Stimulated activated CD4-positive, alpha-beta T cell treated with anti-CD3 and anti-CD28 coated beads, Interleukin-4, amount 100 ng/mL, for 4 hours (primary cell): ENCODE results near the gene CNOT2.

Source experiments
- DNase-seq, 2 experiments: peaks; one replicate each; pipeline ENCODE4 v3.0.0-alpha.2; 2020

CNOT2 gene

DNA sequence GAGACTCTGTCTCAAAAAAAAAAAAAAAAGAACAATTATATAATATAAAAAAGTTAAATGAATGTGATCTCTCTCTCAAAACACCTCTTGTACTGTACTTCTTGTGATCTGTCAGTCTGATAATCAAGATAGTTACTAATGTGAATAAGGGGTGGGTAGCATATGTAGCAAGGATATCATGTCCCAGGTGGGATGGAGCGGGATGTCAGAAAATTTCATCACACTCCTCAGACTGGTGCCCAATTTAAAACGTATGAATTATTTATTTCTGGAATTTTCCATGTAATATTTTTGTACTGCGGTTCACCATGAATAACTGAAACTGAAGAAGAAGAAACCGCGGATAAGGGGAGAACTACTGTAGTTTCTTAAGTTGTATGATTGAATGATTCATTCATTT, 11.0 kb downstream of the CNOT2 start:
- no peak for DNase-seq

DNA sequence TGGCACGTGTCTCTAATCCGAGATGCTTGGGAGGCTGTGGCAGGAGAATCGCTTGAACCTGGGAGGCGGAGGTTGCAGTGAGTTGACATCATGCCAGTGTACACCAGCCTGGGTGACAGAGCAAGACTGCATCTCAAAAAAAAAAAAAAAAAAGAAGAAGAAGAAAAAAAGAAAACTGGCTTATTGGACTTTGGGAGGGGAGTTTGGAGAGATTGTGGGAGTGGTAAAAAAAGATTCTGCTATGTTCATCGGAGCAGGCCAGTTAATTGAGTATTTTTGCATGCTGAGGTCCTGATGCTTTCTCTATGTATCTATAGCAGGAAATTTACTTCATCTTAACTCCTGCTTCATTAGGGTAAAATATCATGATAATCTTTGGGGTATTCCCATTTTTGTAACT, 11.6 kb downstream of the CNOT2 start:
- DNase-seq: no peak

DNA sequence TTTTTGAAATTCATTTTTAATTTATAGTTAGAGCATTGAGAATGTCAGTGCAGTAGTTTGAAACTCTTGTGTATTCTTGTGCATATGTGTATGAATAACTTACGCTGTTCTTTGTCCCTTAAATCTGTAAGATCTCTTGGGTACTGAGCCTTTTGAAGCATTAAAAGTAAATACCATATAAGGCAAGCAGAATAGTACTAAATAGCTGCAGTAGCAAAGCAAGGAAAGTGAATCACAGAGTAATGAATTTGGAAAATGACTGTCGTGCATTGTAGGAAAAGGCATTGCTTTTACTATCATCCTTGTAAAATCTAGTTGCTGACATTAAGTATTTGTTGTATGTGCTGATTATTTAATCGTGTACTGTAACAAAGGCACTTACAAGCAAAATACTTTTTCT, 12.1 kb downstream of the CNOT2 start:
- no peak for DNase-seq

DNA sequence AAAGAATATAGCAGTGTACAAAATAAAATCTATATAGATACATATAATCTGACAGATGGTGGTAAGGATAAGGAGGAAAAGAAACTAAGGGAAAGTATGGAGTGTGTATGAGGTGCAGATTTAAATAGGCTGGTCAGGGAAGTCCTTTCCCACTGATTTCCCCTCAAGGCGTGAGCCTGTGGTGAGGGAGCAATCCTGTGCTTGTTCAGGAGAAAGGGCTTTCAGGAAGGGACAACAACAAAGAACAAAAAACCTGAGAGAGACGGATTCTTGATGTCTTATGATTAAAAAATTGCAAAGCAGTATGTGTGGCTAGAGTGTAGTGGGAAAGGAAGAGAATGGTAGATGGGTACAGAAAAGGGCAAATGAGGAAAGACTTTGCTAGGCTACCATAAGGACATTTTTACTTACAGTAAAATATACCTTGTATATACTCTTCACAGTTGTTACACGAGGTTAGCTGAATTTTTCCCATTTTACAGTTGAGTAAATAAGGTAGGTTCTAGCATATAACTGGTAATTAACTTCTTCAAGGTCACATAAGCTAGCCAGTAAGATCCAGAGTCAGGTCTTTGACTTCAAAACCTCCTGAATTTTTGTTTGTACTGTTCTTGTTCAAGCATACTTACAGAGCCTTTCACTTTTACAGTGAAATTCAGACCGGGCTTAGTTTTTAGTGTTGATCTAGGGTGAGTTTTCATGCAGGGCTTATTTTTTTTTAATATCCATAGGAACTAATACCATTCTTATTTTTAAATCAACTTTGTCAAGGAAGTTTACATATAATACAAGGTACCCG, 15.6 kb downstream of the CNOT2 start:
- DNase-seq: no peak

DNA sequence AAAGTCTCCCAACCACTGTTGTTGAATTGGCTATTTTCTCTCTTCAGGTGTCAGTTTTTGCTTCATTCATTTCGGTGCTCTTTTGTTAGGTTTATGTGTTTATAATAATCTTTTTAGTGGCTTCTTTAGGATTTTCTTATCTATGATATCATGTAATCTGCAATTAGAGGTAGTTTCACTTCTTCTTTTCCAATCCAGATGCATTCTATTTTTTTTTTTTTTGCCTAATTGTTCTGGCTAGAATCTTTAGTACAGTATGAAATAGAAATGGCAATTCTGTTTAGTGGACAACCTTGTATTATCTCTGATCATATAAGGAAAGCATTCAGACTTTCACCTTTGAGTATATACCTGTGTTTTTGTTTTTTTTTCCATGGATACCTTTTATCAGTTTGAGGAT, 17.4 kb downstream of the CNOT2 start:
- no peak for DNase-seq

DNA sequence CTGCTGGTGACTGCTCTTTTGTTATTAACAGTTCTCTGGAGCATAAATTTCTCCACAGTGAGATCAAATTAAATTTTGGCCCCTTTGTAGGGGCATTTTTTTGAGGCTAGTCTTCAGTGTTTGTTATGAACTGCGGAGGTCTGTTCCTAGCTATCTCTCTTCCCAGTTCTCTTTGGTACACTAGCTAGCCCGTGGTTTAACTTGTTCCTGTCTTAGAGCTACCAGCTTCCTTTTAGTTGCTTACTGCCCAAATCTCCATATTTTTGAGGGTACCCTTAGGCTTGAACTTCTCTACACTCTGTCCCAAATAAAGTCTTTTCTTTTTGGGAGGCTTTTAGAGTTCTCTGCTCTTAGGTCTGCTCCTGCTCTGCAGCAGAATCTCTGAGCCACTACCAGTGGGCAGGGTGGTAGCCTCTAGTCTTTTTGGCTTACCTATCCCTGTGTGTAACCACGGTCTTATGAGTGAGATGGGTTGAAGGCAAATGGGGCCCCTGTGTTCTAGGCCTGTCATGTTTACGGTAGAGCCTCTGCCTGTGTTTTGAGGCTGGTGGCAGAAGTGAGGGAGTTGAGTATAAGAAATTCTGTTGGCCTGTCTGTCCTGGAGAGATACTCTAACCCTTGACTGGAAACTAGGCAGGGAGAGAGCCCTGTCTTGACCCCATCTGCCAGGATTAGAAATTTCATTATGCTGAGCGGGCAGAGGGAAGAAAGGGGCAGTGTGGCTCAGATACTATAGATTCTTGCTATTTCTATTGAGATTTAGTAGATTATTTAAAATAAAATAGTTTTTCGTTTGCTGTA, 21.0 kb downstream of the CNOT2 start:
- no peak for DNase-seq

DNA sequence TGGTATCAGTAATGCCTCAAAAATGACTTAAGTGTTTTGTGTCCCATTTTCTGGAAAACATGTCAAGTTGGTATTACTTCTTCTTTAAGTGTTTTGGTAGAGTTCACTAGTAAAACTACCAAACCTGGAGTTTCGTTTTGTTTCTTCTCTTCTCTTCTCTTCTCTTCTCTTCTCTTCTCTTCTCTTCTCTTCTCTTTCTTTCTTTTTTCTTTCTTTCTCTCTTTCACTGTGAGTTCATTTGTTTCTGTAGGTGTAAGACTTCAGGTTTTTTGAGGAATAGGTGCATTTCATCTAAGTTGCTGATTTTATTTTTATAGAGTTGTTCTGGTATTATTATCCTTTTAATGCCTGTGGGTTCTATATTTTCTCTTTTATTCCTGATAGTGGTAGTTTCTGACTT, 21.9 kb downstream of the CNOT2 start:
- DNase-seq: no peak

DNA sequence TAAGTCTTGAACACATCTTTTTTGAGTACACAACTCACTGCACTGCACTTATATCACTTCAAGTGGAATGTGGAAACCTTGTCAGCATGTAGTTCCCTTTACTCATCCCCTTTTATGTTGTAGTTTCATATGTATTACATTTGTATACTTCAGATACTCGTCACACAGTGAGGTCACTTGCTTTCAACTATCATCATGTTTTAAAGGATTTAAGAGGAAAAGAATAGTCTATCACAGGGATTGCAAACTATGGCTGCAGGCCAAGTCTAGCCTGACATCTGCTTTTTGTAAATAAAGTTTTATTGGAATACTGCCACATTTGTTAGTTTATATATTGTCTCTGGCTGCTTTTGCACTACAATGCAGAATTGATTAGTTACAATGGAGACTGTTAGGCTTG, 24.3 kb downstream of the CNOT2 start:
- DNase-seq: no peak

DNA sequence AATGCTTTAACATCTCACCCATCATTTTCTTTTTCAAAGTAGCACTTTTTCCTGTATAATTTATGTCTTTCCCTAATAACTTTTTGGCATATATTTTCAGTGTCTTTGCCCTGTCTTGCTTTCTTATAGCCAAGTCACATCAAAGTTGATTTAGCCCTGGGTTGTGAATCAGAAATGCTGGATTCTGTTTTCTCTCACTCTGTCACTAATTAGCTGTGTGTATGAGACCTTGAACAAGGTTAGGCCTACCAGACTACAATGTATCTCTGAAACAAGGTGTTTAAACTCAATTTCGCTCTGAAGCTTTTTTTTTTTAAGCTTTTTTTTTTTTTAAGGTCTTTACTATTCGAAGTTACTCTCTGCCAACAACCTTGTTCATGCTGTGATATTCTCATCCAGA, 25.7 kb downstream of the CNOT2 start:
- DNase-seq: no peak

DNA sequence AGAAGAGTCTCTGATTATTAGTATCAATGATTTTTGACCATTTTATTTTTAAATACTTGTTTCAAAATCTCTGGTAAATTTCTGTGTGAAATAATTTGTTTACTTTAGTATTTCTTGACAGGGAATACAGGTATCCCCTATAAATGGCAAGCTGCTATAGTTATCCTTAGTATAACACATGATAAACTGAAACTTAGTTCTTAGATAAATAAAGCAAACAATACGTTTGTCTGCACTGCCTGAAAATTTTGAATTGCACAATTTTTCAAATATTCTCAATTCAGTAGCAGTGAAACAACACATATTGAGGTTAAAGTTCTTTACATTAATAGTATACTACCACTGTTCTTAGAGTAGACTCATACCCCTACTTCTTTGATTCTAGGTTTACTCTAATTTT, 26.9 kb downstream of the CNOT2 start:
- no peak for DNase-seq

DNA sequence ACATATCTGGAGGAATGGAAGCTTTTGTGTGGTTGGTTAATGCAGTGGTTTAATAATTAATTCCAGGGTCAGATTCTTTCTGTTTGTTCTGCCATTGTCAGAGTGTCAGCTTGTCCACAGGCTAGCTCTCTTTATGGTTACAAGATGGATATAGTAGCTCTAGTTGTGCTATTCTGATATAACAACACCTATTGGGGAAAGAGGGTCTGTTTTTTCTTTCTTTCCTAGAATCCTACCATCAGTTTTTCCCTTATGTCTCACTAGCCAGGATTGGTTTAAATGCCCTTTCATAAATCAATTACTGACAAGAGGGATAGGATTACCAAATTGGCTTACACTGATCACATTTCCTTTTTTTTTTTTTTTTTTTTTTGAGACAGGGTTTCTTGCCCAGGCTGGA, 27.8 kb downstream of the CNOT2 start:
- DNase-seq: no peak

DNA sequence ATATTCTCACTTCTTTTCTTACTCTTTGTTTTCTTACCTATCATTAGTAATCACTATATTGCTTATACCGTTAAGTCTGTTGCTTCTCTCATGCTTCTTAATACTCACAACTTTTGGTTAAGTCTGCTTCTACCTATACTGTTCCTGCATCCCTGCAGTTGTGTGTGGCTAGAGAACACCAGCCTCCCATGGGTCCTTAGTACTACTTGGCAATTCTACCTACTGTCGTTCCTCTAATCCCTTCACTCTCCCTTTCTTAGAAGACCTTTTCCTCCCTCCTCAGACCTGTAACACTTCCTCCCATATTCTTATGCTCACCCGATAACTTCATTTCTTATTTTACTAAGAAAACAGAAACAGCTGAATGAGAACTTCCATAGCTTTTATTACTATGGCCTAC, 29.3 kb downstream of the CNOT2 start:
- no peak for DNase-seq

DNA sequence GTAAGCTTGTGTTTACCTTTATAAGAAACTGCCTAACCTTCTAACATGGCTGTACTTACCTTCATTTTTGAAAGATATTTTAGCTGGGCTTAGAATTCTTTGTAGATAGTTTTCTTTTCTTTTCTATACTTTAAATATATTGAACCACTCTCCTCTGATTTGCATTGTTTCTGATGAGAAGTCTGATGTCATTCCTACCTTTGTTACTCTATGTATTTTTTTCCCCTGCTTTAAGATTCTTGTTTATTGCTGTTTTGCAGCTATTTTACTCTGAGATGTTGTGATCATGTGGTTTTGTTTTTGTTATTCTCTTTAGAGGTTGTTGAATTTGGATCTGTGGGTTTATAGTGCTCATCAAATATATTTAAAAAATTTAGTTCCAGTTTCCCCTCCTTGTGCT, 31.8 kb downstream of the CNOT2 start:
- DNase-seq: no peak

DNA sequence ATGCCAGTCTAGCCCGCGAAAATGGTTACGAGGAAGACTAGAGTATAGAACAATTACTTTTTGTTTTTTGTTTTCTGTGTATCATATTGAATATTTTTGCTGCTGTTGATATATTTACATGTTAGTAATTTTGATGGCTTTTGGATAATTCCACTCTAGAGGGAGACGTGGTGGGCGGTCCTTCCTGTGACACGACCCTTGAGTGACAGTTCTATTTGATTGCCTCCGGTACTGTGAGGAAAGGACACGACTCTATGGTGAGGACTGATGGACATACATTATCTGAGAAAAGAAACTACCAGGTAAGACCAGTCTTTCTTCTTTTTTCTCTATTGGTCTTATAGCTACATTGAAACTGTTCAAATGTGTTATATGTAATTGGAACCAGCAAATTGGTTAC, 34.7 kb downstream of the CNOT2 start:
- no peak for DNase-seq

DNA sequence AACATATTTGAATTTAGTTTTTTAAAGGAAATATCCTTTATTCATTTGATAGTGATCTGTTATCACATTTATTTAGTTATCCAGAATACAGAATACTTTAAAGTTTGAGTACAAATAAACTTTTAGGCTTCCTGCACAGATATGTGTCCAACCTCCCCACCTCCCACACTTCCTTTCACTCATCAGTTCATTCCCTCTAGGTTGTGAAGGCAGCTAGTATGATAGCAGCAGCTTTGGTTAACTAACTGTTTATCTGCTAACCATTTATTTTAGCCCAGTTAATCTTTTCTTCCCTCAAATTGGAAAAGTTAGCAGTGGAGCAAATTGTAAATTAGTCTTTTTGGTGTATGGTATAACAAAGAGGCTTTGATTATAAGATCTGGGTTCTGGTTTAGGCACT, 35.7 kb downstream of the CNOT2 start:
- DNase-seq: no peak

DNA sequence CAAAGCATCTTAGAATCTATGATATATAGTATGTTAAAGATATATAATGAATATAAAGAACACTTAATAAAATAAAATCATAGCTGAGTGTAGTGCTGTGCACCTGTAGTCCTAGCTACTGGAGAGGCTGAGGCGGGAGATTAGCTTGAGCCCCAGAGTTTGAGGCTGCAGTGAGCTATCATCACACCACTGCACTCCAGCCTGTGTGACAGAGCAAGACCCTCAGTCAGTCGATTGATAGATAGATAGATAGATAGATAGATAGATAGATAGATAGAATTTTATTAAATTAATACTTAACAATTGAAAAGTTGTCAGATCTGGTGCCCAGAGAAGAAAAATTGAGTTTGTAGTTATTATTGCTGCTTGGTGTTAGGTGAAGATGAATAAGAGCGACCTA, 40.0 kb downstream of the CNOT2 start:
- DNase-seq: no peak

DNA sequence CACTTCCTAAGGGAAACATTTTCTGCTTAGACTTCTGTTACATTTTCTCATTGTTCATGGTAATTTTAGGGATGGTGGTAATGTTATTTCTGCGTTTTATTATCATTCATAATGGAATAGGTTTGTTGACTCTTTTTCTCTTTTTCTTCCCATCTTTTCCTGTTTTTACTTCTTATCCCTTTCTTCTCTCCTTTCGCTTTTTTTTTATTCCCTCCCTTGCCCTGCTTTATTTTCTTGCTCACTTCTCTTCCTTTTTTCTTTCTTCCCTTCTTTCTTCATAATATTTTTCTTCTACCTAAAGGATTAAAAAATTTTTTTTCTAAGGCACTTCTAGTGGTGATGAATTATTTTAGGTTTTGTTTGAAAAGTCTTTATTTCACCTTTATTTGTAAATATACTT, 45.6 kb downstream of the CNOT2 start:
- DNase-seq: no peak

DNA sequence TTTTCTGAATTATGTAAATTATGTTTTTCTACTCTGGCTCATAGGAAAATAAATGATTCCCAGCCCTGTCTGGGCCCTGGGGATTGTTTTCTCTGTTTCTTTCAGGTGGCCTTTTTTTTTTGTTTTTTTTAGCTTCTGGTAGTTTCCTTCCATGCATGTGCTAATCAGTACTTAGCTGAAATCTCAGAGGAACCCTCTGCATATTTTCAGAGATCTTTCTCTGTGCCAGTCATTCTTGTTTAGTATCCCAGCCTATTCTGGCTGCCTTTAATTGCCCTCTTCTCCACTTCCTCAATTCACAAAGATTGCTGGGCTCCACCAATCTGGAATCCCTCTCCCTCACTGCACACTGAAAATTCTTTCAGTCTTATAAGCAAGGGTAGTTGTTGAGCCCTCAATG, 46.9 kb downstream of the CNOT2 start:
- no peak for DNase-seq

DNA sequence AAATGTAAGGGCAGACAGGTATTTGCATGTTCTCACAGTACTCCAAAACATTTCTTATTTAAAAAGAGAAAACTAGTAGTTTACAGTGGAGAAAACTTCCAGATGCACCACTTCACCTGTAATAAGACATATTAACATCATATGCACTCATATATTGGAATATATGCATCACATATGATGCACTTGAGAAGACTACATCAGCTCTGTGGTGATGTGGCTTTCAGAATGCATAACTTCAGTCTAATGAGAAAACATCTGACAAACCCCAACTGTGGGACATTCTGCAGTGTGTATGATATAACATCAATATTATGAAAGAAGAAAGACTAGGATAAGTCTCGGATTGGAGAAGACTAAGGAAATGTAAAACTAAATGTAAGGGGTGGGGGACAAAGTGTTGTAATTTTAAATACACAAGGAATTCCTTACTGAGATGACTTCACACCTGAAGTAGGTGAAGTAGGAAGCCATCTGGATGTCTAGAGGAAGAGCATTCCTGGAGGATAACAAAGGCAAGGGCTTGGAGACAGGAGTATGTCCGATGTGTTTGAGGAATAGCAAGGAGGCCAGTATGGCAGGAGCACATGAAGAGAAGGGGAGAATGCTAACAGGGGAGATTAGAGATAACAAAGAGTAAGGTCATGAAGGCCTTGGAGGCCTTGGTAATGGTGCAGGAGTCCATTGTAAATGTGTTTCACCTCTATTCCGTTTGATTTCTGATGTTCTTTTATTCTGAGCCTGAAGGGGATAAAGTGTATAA, 49.0 kb downstream of the CNOT2 start:
- no peak for DNase-seq

DNA sequence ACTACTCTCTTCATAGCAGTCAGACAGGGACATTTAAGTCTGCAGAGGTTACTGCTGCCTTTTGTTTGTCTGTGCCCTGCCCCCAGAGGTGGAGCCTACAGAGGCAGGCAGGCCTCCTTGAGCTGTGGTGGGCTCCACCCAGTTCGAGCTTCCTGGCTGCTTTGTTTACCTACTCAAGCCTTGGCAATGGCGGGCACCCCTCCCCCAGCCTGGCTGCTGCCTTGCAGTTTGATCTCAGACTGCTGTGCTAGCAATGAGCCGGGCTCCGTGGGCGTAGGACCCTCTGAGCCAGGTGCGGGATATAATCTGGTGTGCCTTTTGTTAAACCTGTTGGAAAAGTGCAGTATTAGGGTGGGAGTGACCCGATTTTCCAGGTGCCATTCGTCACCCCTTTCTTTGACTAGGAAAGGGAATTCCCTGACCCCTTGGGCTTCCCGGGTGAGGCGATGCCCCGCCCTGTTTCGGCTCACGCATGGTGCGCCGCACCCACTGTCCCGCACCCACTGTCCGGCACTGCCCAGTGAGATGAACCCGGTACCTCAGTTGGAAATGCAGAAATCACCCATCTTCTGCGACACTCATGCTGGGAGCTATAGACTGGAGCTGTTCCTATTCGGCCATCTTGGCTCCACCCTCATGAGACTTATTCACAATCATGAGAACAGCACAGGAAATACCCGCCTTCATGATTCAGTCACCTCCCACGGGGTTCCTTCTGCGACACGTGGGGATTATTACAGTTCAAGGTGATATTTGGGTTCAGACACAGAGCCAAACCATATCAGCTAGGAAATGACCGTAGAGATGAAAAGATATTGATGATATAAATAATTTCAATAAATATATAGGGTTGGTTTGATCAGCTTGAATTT, 61.7 kb downstream of the CNOT2 start:
- peak; percentile 17 to 58 for DNase-seq

DNA sequence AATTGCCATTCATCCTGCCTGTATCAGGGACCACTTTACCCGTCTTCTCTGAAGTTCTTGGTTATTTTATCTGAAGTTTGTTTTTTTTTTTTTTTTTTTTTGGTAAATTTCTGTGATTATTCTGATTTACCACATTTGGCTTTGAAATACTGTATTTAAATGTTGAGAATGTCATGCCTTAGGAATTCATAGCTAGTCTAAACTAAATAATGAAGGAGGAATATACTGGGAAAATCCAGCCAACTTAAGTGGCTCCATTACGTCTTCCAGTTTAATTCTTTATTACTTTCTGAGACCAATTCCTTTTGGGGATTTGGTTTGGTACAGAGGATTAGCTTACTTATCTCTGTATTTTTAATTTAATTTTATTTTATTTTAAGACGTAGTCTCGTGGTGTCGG, 62.6 kb downstream of the CNOT2 start:
- no peak for DNase-seq

DNA sequence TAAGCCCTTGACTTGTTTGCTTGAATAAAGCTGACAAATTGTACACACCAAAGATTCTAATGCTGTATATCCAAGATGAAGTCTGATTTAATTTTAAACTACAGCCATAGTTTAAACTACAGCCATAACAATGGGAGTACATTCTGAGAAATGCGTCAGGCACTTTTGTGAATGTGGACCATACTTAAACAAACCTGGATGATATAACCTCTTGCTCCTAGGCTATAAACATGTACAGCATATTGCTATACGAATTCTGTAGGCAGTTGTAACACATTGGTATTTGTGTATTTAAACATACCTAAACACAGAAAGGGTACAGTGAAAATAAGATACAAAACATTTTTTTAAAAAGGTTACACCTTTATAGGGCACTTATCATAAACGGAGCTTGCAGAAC, 63.4 kb downstream of the CNOT2 start:
- no peak for DNase-seq

DNA sequence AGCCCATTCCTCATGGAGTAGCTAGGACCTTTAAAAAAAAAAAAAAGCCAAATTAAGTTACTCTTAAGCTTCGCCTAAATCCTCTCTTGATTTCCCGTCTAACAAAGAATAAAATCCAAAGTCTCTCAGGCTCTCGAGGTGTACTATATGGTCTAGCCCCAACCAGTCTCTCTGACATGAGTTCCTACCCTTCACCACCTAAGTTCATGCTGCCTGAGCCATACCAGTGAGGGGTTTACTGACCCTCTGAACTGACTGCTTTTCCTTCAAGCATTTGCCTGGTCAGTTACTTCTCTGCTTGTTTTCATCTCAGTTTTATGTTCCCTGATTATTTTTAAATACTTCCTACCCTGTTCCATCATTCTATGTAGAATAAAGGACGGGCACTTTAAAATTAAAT, 64.6 kb downstream of the CNOT2 start:
- DNase-seq: no peak
